ENCODE data around the gene FBXW7. TPM values are rescaled to one million over a fixed set of nuclear protein-coding genes. Genes with fewer than 3 reads are reported as not detected.

FBXW7 gene
- total RNA-seq, 1 experiment from 2014 or later, result 27.1 TPM

DNA sequence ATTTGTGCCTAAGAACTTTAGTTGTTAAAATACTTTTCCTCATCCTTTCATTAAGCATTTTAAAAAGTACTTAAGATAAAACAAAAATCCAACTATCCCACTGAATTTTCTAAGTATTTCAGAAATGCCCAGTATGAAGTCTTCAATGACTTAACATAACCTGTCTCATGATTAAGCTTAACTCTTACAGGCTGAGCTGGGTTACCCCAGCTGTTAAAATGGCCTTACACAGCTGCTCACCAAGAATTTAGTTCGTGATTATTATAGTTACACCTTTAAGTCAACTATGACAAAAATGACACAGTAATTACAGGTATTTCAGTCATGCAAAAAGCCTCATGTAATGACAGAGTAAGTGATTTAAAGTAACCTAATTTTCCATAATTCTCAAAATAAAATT lies 145.7 kb downstream of the FBXW7 start:
- no peak overlapping the region for H2BK120ac ChIP-seq (ENCODE audit: low read depth, low read length, poor library complexity, severe bottlenecking)
- no peak overlapping the region for H3K27ac ChIP-seq (ENCODE audit: insufficient read length, low read depth, low read length)
- no peak overlapping the region for H3K4me3 Mint-ChIP-seq
- no peaks in the 10 kb centered on the region for H3K9me3 ChIP-seq (ENCODE audit: control insufficient read depth, low read depth, low read length)
- H4K5ac ChIP-seq (ENCODE audit: insufficient read length, low read depth, low read length), result no peak overlapping the region
- no peak overlapping the region for H4K8ac ChIP-seq (replicated peaks; ENCODE audit: insufficient read length, low read depth, low read length)
- no peak overlapping the region for H3K56ac ChIP-seq (ENCODE audit: insufficient read length, low read depth, low read length)
- no peak overlapping the region for H3T11ph ChIP-seq (ENCODE audit: low read length)
- no peak overlapping the region for H2BK12ac ChIP-seq (ENCODE audit: insufficient read length, low read depth, low read length)
- no peaks in the 10 kb centered on the region for H3K79me1 ChIP-seq (ENCODE audit: insufficient read depth, low read depth, low read length, poor library complexity, severe bottlenecking)
- no peaks in the 10 kb centered on the region for H3K27me3 Mint-ChIP-seq (ENCODE audit: low read depth)
- H3K27ac Mint-ChIP-seq, result no peak overlapping the region
- no peak overlapping the region for H2AFZ ChIP-seq (ENCODE audit: low read length)
- no peak overlapping the region for H2BK5ac ChIP-seq (ENCODE audit: insufficient read length, low read length)
- no CpG with 5 or more reads among the region's 1 CpG for WGBS (ENCODE audit: extremely low coverage, insufficient read length, low lambda C conversion rate)
- H2AK5ac ChIP-seq (ENCODE audit: insufficient read length, low read length), result no peak overlapping the region
- no peak for DNase-seq
- no peaks in the 10 kb centered on the region for H3K79me2 ChIP-seq (ENCODE audit: insufficient read depth, low read length)
- no peak overlapping the region for H2BK20ac ChIP-seq (ENCODE audit: low read depth, low read length, poor library complexity, severe bottlenecking)
- H2BK15ac ChIP-seq (ENCODE audit: low read depth, low read length), result no peak overlapping the region
- no peak overlapping the region for H4K91ac ChIP-seq (ENCODE audit: insufficient read length, low read depth, low read length)
- no peaks in the 10 kb centered on the region for H4K20me1 ChIP-seq (ENCODE audit: control insufficient read depth, insufficient read depth, insufficient read length)
- H3K14ac ChIP-seq (ENCODE audit: insufficient read depth, low read length), result no peak overlapping the region
- H3K23ac ChIP-seq (ENCODE audit: insufficient read length, low read depth, low read length), result no peak overlapping the region
- H3K36me3 Mint-ChIP-seq (ENCODE audit: insufficient read depth in 1 of 3, low read depth in 3 of 3), result no peaks in the 10 kb centered on the region
- no peaks in the 10 kb centered on the region for H3K23me2 ChIP-seq (ENCODE audit: insufficient read length, low read depth, low read length, poor library complexity, severe bottlenecking)
- H3K9ac ChIP-seq (ENCODE audit: extremely low read depth, insufficient read length, low read length), result no peak overlapping the region
- no peak overlapping the region for H3K4ac ChIP-seq (ENCODE audit: low read depth, low read length)
- TF ChIP-seq, protein P1, sequence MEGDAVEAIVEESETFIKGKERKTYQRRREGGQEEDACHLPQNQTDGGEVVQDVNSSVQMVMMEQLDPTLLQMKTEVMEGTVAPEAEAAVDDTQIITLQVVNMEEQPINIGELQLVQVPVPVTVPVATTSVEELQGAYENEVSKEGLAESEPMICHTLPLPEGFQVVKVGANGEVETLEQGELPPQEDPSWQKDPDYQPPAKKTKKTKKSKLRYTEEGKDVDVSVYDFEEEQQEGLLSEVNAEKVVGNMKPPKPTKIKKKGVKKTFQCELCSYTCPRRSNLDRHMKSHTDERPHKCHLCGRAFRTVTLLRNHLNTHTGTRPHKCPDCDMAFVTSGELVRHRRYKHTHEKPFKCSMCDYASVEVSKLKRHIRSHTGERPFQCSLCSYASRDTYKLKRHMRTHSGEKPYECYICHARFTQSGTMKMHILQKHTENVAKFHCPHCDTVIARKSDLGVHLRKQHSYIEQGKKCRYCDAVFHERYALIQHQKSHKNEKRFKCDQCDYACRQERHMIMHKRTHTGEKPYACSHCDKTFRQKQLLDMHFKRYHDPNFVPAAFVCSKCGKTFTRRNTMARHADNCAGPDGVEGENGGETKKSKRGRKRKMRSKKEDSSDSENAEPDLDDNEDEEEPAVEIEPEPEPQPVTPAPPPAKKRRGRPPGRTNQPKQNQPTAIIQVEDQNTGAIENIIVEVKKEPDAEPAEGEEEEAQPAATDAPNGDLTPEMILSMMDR (conservative IDR thresholded peaks at IDR 0.05), result no peak
- peaks cover 2 to 4% of the 10 kb centered on the region in 2 experiments; a peak in 1 of 4 replicates for H3K4me1 Mint-ChIP-seq
- H3K27me3 ChIP-seq (ENCODE audit: insufficient read depth, low read length), result no peaks in the 10 kb centered on the region
- H3K9me3 Mint-ChIP-seq, result no peaks in the 10 kb centered on the region
- H3K4me1 ChIP-seq (ENCODE audit: insufficient read depth, low read length), result no peaks in the 10 kb centered on the region
- no peak overlapping the region for H3K18ac ChIP-seq (ENCODE audit: insufficient read length, low read depth, low read length)
- no peak overlapping the region for H3K4me2 ChIP-seq (ENCODE audit: insufficient read depth, insufficient read length, low read length)
